ENCODE data around the gene CYB5RL.
"Not testable (repeated sequence)": the region's sequence is repeated elsewhere in the genome, so short reads cannot be mapped to it uniquely, and the experiment has no call there.

Gene CYB5RL

DNA sequence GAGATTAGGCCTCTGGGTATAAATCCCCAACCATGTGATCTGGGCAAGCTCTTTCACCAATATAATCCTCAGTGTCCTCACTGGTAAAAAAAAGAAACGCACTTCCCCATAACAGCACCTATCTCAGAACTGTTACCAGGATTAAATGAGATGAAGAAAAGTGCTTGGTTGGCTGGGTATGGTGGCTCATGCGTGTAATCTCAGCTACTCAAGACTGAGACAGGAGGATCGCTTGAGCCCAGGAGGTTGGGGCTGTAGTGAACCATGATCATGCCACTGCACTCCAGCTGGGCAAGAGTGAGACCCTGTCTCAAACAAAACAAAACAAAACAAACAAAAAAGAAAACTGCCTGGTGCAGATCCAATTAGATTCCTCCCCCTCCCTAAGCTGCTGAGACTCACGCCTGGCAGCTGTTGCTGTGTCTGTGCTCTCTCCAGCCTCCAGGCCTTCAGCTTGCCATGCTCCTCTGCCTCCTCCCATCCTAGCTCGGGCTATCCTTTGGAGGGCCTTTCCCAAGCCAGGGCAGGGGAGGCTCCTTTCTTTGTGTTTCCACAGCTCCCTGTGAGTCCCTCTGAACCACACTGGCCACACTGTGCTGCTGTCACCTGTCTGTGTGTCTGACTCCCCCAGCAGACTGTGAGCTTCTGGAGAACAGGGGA lies 19.0 kb downstream of the CYB5RL start:
- no peak for DNase-seq

DNA sequence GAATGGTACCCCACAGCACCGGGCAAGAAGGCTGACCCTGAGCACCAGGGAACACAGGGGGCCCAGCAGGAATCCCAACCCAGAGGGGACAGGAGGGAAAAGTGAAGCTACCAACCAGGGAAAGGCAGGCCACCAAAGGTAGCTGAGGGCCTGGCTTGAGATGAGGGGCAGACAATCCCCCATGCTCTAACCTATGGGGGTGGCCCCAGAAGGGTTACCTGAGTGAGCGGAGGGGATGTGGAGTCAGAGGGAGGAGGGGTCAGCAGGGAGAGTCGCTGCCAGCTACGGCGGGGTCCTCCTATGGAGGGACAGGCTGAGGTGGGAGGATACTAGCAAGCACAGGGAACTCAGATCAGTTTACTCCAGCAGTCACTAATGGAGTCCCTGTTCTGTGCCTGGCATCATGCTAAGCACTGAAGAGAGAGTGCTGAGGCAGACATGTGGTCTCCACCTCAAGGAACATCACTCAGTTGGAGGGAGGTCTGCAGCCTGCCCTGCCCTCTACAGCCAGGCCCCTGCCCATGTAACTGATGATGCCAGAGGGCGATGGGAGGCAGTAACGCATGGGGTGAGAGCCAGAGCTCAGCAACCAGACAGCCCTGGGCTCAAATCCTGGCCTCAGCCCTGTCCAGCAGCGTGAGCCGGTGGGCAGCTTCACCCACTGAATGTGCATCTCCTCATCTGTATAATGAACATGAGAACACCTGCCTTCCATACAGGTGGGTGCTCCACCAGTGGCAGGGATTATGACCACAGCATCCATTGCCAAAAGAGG lies 21.3 kb downstream of the CYB5RL start:
- no peak for DNase-seq

DNA sequence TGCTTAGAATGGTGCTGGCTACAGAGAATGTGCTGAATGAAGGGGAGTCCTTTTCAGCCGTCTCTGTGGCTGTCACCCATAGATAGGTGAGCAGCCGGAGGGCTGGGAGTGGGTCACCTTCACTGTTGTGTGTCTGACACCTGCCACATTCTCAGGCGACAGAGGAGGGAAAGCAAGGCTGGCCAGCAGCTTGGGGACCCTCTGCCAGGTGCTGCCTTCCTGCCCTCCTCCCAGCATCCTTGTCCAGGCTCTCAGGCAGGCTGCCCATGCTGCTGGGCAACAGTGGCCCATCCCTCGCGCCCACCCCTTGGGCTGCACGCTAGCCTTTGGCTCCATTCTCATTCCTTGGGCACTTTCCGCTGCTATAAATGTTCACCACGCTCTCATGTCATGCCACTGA lies 22.1 kb downstream of the CYB5RL start:
- no peak for DNase-seq

GRCh38 chr1:54176621-54177327 lies 23.1 kb downstream of the CYB5RL start:
- no peak for DNase-seq

DNA sequence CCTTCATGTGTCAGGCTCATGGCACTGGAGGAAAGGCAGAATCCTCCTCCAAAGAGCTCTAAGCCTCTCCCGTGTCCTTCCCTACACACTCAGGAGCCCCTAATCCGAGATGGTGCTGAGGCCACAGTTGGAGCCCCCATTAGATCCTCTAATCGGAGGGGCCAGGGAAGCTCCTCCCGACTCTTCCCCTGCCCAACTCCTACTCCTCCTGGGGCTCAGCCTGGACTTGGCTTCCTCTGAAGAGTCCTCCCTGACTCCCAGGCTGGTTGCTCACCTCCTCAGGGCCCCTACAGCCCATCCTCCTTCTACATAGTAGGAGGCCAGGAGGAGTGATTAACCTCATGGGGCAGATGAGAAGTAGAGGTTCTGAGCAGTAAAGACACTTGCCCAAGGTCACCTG lies 25.7 kb downstream of the CYB5RL start:
- DNase-seq = no peak

- DNase-seq = no peak
These were observed 26.1 kb downstream of the CYB5RL start for GRCh38 chr1:54173681-54174080.

DNA sequence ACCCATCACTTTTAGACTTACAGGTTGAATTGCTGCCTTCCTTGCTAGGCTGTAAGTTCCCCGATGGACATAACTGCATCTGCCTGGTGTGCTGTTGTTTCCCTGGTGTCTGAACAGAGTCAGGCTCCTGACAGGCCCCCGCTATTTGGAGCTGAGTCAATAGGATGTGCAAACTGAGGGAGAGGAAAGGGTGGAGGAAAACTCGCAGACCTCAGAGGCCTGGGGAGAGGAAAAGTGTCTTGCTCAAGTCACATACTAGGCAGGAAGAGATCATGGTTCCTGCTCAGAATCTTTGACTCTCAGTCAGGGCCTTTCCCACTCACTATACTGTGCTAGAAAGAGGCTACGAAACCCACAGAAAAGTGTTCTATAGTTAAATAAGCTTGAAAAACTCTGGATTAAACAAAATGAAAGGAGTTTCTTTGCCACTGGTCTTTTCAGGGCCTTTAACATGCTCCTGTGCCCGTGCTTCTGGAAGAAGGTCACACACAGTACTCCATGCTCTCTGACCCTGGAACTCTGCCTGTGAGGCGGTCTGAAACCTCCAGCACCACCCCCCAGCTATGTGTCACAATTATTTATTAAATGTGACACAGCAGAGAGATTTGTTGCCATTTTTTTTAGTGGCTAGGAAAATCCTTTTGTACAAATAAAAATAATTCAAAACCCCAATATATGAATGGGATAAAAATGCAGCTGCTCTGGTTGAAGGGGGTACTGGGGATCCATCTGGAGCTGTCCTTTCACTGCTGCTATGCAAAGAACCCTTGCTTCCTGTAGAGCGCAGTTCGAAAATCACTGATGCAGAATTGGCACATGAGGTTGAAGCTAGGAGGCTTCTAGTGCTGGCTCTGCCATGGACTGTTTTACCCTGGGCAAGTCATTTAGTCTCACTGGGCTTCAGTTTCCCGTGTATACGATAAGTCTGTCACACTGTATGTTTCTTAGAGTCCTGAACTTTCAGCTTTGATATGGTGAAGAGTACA lies 26.9 kb downstream of the CYB5RL start:
- DNase-seq = no peak

DNA sequence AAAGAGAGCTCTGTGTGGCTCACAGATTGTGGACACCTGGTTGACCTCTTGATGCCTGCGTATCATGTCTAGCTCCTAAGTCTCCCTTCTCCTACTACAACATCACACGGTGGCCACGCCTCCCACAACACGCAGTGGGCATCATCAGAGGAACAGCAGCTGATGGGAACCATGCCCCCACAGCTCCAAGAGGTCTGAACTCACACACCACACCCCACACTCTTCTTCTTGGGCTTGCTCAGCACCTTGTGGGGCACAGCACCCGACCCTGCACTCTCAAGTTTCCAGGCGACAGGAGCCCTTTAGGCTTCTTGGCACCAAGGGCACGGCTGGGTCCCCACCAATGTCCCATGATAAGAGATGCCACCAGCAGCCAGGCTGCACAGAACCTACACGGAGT lies 28.2 kb downstream of the CYB5RL start:
- DNase-seq = no peak

DNA sequence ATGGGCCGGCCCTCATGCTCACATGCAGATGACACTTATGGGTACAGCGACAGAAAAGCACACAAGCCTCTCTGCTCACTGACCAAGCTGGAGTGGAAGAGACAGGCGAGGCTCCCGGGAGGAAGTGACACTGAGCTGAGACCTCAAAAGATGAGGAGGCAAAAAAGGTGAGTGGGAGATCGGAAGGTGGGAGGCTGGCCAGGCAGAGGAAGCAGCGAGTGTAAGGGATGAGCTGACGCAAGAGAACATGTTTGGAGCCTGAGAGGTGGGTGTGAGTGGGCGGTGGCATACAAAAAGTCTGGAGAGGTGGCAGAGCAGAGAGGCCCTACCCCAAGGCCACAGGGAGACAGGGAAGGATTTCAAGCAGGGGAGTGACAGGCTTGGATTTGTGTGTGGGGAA lies 28.8 kb downstream of the CYB5RL start:
- DNase-seq = no peak

- no peak for DNase-seq
These were observed 30.8 kb downstream of the CYB5RL start for GRCh38 chr1:54169068-54169467.

DNA sequence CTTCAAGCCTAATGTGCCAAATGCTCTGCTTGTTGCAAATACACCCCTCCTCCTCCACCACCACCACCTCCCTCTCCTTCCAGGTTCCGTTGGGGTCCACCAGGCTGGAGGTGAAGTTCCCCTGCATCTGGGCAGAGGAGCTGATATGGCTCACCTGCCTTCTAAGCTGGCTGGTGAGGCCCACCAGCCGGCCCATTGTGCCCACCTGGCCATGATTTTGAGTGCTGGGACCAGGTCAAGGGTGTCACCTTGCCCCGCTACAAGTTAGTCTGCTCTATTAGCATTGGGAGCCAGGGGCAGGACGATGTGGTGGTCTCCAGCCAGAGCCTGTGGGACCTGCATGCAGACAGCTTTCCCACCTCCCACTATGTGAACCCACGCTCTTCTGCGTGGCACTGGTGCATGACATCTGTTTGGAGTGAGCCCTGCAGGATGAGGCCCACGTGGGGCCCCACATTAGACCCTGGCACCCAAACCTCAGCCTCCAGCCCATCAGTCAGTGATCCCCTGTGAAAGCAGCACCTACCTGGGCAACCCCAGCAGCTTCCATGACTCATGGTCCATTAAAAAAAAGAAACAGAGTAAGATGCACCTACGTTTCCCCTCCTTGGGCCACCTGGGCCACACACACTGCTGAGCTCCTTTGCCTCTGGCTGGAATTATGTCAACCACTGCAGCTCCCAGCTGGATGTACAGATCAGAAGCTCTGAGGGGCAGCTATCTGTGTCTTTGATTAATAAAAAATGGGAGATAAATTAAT lies 31.4 kb downstream of the CYB5RL start:
- DNase-seq = no peak

GRCh38 chr1:54167422-54168139 lies 32.2 kb downstream of the CYB5RL start:
- no peak for DNase-seq

DNA sequence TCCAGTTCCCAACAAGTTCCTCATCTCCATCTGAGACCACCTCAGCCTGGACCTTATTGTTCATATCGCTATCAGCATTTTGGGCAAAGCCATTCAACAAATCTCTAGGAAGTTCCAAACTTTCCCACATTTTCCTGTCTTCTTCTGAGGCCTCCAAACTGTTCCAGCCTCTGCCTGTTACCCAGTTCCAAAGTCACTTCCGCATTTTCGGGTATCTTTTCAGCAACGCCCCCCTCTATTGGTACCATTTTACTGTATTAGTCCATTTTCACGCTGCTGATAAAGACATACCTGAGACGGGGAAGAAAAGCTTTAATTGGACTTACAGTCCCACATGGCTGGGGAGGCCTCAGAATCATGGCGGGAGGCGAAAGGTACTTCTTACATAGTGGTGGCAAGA lies 33.5 kb downstream of the CYB5RL start:
- DNase-seq = not testable (repeated sequence)

- DNase-seq = no peak
These were observed 34.7 kb downstream of the CYB5RL start for GRCh38 chr1:54165146-54165545.

- DNase-seq = no peak
These were observed 36.3 kb downstream of the CYB5RL start for GRCh38 chr1:54163573-54163972.

DNA sequence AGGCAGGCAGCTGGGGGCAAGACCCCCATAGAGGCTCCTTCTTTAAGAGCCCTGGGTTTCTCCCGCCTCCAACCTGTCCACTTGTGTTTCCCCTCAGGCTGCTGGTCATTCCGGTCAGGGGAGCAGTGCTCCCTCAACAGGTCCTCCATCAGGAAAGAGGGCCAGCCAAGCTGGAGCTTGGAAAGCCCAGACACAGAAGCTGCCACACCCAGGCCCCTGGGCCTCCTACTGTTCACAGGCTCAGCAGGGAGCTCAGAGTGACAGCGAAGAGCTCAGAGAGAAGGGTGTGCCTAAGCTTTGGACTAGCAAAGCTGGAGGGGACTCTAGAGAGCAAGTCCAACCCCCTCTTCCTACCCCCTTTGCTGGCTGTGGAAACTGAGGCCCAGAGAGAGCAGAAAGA lies 36.8 kb downstream of the CYB5RL start:
- no peak for DNase-seq

DNA sequence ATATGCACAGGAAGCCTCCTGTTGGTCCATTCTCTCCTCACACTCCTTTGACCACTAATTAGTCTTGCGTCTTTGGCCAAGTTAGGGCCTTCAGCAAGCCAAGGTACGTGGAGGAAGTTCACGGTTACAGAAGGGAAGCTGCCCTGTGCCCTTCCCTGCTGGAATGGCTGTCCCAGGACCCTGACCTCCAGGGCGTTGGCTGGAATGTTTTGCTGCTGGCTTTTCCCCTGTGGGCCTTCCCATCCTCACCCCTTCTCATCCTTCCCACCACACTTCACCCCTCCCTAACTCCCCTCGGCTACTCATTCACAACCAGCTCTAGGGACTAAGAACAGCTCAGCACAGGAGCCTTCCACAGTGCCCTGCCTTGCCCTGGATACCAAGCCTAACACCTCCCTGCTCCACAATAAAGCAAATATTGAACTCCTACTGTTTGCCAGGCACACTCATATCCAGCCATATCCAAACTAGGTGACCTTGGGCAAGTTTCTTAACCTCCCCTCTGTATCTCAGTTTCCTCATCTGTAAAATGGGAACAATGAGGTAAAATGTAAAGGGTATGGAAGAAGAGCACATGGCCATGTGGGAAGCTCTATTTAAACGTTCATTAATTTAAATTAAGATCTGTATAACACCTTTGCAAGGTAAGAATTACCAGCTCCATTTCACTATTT lies 38.2 kb downstream of the CYB5RL start:
- DNase-seq = no peak

DNA sequence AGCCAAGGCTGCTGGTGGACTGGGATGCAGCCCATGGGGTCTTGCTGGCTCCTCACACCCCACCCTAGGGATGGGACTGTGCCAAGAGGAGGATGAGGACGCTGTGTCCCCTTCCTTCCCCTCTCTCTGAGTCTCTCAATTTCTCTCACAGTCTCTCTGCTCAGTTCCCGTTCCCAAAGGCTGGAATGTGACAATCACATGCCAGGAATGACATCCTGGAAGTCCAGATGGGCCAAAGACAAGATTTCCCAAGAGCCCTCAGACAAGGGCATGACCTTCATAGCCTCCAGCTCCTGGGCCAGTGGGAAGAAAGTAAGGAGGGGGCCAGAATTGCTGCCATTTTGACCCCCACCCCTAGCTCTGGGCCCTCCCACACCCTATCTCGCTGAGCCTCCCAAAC lies 39.5 kb downstream of the CYB5RL start:
- DNase-seq = no peak

DNA sequence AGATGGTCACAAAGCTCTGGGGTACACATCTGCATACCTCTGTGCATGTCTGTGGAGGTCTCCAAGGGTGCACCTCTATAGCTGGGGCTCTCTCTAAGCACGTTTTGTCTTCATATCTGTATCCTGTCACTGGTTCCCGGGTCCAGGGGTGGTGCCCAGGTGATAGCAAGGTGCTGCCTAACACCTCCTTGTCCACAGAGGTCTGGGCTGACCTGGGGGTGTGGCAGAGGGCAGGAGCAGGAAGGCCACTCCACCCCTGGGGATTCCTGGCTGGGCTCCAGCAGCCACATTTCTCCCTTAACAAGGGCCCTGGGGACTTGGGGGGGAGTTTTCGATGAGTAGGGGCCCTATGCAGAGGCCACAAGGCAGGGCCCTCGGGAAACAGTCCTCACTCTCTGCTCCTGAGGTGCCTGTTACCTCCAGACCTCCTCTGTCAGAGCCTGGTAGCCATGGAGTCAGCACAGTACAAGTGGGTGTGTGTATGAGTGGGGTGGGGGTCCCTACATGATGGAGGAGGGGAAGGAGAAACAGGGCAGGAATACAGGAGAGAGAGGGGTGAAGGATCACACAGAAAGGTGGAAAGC lies 40.0 kb downstream of the CYB5RL start:
- DNase-seq = no peak

DNA sequence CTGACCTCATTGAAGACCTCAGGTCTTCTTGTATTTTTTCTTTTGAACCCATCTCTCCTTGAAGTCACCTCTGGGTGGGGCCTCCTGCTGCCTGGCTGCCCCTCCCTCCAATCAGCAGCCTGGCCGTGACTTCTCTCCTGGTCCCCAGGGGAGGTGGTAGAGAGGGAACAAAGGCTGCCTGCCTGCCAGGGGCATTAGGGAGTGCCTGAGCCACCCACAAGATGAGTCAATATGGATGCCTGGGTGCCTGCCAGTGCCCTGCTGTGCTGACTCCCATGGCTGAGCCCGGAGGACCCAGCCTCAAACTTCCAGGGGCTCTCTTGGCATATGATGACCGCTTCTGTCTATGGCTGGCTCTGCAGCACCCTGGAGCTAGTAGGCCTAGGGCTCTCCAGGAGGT lies 41.8 kb downstream of the CYB5RL start:
- no peak for DNase-seq

Measured in DMS79 treated with DMSO at 0.1 percent for 48 hours (cell line).